ENCODE results near the gene SSTR5.
A peak's percentile ranks its signal among the peaks of the same experiment; 100 is the strongest.

SSTR5 gene

DNA sequence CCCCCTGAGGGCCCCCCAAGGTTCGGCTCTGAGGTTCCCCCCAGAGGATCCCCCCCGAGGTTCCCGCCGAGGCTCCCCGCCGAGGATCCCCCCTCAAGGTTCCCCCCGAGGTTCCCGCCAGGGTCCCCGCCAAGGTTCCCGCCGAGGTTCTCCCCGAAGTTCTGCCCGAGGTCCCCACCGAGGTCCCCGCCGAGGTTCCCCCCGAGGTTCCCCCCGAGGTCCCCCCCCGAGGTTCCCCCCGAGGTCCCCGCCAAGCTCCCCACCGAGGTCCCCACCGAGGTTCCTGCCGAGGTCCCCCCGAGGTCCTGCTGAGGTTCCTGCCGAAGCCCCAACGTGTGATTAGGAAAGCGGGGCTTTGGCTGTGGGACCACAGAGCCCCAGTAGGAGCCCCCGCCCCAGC lies 32.2 kb upstream of the SSTR5 start:
- no peak for DNase-seq

DNA sequence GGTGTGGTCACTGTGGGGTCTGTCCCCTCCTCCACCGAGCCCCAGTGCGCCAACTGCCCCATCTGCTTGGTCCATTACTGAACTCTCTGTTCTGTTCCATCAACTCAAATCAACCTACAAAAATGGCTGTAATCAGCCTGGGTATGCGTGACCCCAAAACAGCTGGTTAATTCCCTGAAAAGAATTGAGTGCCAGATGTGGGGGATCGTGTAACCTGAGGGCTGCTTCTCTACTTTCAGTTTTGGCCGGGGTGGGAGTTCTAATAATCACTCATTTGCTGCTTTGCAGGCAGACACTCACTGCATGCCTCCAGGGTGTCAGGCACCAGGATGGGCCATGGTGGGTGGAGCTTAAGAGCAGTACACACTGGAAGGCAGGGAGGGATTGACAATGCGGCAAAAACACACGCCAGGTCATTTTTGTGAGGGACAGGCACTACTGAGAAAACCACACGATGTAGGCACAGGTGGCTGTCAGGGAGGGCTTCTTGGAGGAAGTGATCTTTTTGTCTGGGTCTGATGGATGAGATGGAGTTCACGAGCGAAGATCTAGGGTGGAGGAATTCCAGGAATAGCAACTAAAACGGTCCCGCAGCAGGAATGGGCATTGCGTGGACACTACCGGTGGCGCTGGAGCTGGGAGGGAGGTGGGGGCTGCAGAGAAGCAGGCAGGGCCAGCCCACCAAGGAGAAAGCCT lies 30.4 kb upstream of the SSTR5 start:
- DNase-seq, result no peak

DNA sequence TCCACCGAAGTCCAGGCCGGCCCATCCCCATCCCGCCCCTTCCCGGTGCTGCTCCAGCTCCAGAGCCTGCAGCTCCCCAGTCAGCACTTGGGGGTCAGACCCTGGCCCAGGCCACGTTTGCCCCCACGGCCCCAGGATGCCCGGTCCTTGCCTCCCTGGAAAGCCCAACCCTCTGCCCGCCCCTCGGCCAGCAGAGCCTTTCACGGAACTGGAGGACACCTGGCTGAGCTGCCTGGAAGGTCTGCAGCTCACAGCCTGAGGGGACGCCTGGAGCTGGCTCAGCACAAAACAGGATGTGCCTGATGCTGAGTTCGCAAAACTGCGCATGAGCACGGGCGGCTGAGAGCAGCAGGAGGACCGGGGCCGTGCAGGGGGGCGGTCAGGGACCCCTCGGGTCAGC lies 29.7 kb upstream of the SSTR5 start:
- no peak for DNase-seq

DNA sequence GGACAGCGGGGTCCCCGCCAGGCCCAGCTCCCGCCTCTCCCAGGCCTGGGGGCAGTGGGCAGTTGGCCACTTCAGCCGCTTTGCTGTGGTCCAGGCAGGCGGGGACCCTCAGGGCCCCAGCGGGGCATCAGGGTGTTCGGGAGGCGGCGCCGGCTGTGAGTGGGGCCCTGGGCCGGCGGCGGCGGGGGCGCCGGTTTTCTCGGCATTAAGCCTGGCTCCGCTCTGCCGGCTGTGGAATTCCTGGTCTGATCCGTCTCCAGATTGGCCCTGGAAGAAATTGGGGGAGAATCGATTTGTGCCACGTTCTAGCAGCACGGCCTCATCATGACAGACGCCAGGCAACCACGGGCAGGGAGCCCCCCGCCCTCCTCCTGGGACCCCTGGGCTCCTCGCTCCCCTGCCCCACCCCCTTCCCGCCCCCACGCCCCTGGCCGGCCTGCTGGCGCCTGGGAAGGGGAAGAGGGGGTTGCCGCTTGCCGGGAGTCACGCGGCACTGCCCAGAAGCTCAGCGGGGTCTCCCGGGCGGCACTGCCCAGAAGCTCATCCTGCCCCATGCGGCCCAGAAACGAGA lies 28.6 kb upstream of the SSTR5 start:
- no peak for DNase-seq

DNA sequence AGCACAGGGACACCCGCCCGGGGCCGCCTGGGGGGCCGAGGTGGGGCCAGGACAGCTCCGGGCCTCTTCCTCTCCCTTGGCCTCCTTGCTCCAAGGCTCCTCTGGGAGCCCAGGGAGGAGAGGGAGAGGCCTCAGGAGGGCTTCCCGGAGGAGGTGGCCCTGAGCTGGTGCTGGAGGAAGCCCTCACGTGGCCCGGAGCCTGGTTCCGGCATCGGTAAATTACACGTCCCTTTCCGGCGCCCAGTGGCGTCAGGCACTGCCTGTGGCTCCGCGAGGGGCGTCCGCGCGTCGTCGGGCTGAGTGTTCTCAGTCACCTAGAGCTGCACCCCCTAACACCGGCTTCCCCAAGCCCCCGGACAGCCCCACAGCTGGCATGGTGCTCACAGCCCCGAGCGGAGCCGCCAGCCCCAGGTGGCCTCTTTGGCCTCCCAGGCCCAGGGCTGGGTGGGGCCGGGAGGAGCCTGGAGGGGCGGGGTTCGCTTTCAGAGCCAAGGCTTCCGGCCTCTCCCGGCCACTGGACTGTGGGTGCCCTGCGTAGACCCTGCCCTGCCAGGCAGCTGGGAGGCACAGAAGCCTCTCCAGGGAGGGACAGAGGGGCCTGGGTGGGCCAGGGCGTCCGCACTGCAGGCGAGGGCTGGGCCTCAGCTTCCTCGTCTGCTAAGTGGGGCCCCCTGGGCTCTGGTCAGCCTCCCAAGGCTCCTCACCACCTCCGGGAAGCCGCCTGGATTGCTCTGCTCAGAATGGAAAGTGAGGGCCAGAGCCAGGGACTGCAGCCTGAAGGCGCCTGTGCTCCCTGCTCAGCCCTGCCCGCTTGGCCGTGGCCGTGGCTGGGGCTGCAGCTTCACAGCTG lies 27.9 kb upstream of the SSTR5 start:
- no peak for DNase-seq

DNA sequence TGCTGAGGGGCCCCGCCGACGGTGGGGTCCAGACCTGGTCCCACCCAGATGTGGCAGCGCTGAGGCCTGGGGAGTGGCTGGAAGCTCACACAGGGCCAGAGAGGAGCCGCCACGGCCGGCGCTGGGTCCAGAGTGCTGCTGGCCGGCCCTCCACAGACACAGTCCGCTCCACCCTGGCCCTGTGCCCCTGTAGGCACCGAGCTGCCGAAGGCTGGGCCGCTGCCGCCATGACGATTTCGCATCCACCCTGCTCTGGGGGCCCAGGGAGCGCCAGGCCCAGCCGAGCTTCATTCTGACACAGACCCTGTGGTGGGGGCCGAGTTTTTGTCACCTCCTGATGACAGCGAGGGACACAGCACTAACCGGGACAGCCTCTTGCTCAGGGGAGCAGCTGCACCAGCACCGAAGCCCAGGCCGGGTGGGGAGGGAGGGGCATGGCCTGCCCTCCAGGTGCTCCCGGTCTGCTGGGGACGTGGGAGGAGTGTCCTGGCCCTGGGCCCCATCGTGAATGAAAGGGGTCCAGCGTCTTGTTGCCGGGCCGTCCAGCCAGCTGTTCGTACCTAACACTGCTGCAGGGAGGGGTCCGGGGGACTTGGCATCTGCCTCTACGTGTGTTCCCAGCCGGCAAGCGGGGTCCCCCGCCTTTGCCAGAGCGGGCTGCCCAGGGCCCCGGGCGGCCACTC lies 27.1 kb upstream of the SSTR5 start:
- no peak for DNase-seq

DNA sequence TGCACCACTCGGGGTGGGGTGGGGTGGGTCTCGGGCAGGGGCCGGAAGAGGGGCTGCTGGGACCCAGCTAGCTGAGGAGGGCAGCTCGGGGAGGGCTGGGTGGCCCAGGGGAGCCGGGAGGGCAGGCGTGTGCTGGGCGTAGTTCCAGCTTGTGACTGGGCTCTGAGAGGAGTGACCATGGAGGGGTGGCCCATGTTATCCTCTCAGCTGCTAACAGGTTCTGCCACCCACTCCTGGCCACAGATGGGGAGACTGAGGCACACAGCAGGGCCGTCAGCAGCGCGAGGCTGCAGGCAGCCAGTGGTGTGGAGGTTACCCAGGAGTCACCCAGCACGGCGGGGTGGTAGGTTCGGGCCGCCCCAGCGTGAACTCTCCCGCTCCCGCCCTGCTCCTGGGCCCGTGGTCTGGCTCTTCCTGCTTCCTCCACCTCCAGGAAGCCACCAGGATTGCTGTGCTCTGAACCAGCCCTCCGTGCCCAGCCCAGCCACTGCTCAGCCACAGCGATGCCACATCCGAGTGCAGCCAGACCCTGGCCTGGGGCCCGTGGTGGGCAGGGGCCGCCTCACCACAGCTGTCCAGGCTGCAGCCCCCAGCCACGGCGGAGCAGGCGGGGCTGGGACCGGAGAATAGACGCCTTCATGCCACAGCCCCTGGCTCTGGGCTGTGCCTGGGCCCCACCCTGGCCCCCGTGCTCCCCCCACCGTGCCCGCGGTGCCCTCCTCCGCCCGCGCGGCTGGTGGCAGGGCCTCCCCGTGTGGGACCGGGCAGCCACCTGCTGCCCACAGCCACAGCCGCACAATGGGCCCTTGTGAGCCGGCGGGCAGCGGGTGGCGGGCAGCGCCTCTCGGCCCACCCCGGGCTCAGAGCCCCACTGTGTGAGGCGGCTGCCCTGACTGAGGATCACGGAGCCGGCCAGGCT lies 26.3 kb upstream of the SSTR5 start:
- no peak for DNase-seq

DNA sequence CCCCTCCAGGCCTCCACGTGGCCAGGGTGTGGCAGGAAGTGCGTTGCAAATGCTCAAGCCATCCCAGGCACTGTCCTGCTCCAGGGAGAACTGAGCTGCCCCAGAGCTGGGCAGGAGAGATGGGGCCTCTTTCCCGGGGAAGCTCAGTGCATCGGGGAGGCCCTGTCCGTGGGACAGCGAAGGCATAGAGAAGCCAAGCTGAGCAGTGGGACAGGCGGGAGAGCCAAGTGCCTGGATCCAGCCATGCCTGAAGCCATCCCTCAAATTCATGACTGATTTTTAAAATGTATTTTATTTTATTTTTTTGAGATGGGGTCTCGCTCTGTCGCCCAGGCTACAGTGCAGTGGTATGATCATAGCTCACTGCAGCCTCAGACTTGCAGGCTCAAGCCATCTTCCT lies 25.4 kb upstream of the SSTR5 start:
- DNase-seq, result no peak

DNA sequence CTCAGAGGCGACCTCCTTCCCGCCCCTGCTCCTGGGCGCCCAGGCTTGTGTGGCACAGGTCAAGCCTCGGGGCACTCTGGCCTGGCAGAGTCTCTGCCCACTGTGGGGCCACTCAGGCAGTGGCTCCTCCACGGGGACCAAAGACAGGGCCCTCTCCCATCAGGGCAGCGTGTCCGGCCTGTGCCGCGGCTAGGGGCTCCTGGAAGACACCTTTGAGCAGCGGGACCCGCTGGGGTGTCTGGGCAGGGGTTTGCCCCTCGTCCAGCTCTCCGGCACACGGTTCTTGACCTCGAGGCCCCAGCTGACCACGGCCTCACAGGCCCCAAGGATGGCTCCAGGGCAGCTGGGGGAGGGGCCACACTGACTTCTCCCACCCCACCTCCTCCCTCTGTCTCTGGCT lies 24.7 kb upstream of the SSTR5 start:
- no peak for DNase-seq

DNA sequence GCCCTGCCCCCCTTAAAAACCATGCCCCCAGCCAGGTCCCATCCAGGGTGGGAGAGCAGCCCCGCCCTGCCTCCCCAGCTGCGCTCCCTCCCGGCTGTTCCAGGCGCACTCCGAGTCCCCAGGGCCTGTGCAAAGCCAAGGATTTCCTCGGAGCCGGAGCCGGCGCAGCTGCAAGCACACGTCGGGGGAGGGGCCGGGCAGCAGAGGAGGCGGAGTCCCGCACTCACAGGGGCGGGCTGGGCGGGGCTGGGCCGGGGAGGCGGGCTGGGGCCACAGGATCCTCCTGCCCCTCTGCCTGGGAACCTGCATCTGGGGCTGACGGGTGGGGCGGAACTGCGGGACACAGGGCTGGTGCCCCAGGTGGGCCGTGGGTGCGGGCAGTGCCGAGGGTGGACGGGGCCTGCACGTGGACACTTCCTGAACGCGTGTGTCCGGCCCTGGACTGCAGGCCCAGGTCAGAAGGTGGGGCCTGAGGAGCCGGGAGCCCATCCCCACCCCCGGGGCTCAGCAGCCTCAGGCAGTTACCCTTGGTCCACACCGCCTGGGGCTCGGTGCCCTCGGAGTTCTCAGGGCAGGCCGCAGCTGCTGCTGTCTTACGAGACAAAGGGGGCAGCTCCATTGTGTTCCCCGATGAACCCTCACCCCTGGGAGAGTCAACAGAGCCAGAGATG lies 24.0 kb upstream of the SSTR5 start:
- peak; percentile 8 for DNase-seq

DNA sequence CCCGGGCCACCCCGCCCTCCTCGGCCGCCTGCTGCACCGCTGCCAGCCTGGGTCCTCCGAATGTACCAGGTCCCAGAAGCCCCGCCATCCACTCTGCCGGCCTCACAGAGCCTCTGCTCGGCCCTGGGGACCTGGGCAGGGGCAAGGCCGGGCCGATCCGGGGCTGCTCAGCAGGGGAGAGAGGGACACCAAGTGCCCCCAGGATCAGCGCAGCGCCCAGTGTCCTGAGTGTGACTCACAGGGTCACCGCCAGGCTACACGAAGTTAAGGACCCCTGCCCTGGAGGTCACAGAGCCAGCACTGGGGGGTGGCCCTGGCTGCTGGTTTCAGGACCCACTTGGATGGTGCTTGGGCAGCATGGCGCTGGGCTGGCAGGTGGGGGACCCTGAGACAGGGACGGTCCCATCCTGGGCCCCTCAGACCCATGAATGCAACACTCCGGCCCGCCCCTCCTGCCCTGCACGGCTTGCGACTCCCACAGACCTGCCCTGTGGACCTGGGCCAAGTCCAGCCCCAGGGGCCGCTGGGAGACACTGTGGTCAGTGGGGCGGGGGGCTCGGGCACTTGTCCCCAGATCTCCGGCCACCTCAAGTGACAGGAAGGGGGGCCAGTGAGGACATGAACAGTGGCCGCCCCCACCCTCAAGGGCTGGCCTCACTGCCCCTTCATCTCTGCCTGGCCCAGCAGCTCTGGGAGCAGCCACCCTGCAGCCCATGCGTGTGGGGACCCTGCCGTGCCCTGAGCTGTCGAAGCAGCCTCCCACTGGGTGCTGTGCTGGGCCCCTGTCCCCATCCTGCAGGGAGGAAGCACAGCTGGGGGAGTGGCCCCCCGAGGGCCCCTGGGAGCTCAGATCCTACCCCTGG lies 23.2 kb upstream of the SSTR5 start:
- DNase-seq, result no peak

DNA sequence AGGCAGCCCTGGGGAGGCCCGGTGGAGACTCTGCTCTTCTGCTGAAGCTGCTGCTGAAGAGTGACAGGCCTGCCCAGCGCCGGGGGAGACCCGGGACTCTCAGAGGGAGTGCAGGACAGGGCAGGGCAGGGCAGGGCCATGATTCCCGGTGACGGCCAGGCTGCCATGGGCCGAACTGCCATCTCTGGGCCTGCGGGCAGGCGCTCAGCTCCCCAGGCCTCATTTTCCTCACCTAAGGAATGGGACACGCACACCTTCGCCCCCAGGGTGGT lies 22.6 kb upstream of the SSTR5 start:
- no peak for DNase-seq

DNA sequence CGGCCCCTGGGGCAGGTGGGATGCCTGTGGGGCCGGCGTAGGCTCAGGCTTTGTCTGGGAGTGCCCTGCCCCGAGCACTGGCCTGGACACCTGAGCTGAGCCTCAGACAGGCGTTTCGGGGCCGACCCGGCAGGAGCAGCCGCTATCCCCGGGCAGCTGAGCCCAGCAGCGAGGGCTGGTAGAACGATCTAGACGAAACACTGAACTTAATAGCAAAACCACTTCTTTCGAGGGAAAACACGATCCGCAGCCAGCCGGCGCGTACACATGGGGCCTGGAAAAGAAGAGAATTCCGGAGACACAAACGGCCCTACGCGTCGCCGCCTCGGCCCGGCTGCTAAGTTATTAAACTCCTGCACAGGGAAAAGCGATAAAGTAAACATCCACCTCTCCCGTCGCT lies 22.0 kb upstream of the SSTR5 start:
- no peak for DNase-seq

DNA sequence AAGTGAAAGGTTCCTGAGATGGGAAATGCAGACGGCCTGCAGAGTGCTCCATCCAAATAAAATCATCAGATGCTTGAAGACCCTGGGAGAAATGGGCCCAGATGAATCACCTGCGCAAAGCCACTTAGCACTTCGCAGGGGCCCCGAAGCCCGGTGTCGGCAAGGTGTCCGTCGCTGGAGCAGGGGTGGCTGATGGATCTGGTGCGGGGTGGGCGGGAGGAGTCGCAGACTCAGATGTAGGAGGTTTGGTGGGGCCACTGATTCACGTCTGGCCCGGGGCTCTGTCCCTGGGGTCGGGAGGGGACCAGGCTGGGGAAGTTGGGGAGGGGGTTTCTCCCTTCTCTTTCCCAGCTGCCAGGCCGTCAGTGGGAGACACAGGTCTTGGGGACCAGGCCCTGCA lies 21.6 kb upstream of the SSTR5 start:
- no peak for DNase-seq

DNA sequence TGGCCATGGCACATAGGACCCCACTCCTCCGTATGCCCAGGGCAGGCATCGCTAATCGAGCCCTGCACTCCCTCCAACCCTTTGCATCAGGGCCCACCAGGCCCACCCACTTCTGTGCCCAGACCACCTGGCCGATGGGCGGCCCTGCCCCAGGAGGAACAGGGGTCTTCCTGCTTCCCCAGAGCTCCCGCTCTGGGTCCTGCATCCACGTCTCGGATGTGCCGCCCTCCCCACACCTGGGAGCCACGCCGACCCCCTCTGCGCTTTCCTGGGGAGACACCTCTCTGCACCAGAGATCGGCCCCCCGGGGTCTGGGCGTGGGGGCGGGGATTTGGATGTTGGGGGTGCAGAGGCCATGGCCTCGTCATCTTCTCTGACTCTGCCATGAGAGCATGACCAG lies 21.1 kb upstream of the SSTR5 start:
- no peak for DNase-seq

DNA sequence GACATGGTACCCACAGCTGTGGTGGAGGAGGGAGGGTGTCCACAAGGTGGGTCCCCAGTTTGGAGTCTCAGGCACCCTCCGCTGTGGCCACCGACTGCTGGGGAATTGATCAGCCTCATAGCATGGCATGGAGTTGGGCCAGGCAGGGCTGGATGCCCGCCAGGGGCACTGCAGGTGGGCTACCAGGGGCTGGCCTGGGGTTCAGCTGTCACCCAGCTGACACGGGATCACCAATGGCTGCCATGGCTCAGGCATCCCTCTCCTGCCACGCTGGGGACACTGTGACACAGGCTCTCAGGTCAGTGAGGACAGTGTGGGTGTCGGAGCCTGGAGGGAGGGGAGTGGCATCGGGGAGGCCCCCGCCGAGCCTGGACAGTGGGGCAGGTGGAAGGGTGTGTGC lies 19.8 kb upstream of the SSTR5 start:
- DNase-seq, result no peak

DNA sequence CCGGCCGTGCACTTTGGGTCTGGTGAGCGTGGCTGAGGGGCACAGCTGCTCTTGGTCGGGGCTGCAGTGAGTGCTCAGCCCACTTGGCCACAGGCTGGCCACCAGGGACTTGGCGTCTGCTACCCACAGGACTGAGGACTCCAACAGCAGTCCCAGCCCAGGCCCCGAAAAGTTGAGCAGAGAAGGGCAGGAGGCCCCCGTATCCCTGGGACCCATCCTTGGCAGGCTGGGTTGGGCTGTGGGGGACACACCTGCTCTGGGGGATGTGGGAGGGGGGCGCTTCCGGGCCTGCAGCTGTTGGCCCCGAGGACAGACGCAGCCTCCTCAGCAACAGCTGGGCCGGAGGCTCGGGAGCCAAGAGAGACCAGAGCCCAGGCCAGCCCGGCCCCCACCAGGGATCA lies 19.4 kb upstream of the SSTR5 start:
- no peak for DNase-seq

DNA sequence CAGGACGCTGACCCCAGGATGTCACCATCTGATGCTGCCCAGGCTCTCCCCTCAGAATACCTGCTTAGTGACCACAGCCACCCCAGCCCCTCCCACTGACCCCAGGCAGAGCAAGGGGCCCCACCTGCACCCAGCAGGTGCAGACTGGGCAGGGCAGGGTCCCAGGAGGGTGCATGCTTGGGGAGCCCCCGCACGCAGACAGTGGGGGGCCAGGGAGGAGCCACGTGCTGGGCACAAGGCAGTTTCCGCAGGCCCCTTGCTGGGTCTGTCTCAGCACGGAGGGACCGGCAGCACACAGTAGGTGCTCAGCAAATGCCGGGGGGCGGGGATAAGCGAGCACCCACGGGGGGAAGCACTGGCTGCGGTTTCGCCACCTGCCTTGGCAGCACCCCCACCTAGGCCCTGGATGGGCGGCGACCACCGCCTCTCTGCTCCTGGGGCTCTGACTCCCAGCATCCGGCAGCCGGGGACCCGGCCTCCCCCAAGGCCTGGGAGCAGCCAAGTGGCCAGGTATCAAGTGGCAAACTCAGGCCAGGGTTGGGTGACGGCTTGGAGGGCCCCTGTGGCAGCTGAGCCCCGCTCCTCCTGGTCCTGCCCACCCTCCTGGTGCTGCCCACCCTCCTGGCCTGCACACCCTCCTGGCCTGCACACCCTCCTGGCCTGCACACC lies 18.7 kb upstream of the SSTR5 start:
- DNase-seq, result no peak

DNA sequence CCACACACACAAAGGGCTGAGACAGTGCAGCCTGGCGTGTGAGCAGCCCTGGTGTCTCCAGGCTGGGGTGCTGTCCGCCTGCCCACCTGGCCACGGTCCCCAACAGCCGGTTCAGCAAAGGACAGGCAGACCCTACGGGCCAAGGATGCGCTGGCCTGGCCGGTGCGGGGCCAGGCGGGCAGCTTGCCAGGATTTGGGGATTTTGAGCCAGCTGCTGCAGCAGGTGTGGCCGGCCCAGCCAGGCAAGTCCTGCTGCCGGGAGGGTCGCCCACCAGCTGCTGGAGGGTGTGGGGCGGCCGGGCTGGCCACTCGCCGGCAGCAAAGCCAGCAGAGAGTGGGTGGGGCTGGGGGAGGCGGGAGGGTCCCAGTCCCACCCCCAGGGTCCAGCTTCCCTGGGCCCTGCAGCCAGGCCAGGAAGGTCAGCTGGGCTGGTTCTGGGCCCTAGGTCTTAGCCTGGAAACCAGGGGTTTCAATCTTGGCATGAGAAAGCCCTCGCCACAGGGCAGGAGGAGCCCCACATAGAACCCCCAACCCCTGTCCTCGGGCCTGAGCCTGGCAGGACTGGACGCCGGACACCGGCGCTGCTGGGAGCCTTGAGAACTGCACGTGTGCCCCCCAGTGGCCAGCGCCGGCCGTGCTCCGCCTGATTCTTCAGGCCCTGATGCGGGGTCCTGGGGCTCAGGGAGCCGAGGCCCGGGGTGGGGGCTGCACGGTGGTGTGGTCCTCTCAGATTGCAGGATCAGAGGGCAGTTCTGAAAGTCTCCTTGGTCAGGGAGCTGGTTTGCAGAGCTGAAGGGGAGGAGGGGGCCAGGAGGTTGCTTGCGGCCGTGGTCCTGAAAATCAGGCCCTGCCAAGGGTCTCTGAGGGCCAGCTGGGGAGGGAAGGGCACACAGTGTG lies 17.6 kb upstream of the SSTR5 start:
- peak; percentile 26 for DNase-seq

Measured in fibroblast of skin of abdomen (primary cell).